NCI-H1417 treated with DMSO at 0.1 percent for 48 hours (cell line): ENCODE measurements around the gene IMPG2.
A peak's percentile ranks its signal among the peaks of the same experiment; 100 is the strongest.

Experiments
- DNase-seq: peaks from one replicate; lab custom pipeline; 2025; lab: John Stamatoyannopoulos, UW

IMPG2 gene

DNA sequence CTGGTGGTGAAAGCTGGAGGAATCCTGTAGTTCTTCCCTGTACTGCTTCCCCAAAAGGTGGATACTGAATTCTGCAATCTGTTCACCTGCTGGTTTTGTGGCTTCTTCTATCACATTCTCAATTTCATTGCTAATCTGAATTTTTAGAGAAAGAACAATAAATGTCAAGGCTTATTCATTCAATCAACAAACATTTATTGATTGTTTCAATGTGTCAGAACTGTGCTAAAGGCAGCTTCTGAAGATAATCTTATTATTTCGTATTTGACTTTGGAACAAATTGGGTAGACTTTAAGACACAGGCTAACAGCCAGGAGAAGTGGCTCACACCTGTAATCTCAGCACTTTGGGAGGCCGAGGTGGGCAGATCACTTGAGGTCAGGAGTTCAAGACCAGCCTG is 46.8 kb downstream of the IMPG2 start:
- DNase-seq: no peak

DNA sequence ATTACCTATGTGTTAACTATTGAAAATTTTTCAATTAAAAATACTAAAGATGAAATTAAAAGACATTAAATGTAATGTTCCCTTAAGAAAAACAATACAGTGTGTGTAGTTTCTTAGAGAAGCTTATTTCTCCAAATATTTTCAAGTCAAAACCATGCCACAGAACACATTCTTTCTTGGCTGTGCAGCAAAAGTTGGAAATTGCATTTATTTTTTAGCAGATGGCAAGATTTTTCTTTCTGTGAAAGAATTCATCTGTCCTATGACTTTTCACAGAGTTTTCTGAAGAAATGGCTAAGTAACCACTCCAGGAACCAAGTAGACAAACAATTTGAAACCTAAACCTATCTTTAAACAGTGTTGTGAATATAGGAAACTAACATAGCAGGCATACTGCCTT is 47.2 kb downstream of the IMPG2 start:
- no peak for DNase-seq

- no peak for DNase-seq
Observed at GRCh38 chr3:101271728-101272127, 48.6 kb downstream of the IMPG2 start.

DNA sequence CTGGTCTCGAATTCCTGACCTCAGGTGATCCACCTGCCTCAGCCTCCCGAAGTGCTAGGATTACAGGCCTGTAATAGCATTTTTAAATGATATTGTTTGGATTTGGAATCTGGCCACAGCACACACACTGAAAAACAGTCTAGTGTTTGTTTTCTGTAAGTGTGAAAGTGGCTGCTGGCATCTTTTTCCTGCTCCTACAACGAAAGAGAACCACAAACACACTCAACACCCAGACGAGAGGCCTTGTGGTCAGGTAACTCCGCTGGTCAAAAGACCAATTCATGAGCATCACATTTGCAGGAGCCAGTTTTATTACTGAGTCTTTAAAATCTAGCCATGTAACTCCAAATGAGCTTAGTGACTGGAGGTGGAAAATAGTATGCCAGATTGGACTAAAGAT is 50.2 kb downstream of the IMPG2 start:
- no peak for DNase-seq

DNA sequence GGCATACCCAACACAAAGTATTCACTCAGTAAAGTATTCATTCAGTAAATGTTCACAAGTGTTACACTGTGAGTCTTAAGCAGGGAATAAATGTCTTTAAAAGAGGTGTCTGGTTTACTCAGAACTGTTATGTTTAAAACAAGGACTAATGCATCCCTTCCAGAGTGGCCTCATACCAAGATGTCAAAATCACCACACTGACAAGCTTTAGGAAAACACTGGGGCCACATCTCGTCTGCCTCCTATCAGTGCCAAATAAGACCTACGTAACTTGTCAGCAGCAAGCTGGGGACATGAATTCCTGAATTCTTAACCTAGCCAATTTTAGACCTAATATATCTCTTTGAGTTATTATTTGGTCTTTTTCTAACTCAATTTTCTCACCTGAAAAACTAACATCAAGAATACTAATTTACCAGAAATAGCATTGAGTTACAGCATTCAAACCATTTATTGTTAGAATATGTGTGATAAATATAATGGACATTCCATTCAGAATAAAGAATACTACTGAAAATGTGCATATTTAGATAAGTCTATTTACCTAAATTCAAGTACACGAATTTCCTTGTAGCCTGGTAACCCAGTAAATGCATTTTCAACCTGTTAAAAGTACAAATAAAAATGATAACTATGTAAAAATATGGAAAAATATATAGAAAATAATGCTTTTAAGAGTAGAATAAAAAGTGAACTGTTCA is 51.3 kb downstream of the IMPG2 start:
- DNase-seq: no peak

- DNase-seq: no peak
Observed at GRCh38 chr3:101268141-101268540, 52.2 kb downstream of the IMPG2 start.

DNA sequence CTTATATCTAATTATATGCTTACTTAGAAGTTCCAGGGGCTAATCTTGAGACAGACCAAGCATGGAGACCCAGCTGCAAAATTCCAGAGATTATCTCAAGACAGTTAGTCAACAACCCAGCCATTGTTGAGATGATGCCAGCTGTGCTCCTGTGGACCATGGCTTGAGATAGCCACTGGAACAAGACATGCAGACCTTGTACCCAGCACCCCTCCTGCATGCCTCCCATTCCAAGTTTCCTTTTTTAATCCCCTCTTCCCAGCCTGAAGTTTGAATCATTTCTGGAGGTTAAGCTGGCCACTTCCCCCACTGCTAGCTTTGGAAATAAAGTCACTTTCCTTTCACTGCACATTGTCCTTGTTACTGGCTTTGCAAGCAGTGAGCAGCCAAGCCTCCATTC is 53.8 kb downstream of the IMPG2 start:
- no peak for DNase-seq

- no peak for DNase-seq
Observed at GRCh38 chr3:101266071-101266470, 54.3 kb downstream of the IMPG2 start.

- no peak for DNase-seq
Observed at GRCh38 chr3:101262393-101263240, 57.8 kb downstream of the IMPG2 start.

DNA sequence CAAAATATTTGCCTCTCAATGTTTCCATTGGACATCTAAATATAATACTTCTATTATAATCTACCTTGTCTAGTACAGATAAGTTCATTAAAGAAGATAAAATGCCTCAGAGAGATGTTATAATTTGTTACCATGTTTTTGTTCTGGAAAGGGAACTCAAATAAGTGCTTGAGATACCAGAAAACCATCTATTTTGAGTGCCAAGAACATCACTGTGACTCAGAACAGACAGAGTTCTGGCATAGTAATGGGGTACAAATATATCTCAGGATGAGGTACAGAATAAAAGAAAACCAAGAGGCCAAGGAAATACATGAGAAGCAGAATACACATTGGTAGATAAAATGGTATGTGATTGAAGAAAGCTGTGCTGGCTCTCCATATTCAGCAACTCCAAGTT is 58.9 kb downstream of the IMPG2 start:
- DNase-seq: no peak

DNA sequence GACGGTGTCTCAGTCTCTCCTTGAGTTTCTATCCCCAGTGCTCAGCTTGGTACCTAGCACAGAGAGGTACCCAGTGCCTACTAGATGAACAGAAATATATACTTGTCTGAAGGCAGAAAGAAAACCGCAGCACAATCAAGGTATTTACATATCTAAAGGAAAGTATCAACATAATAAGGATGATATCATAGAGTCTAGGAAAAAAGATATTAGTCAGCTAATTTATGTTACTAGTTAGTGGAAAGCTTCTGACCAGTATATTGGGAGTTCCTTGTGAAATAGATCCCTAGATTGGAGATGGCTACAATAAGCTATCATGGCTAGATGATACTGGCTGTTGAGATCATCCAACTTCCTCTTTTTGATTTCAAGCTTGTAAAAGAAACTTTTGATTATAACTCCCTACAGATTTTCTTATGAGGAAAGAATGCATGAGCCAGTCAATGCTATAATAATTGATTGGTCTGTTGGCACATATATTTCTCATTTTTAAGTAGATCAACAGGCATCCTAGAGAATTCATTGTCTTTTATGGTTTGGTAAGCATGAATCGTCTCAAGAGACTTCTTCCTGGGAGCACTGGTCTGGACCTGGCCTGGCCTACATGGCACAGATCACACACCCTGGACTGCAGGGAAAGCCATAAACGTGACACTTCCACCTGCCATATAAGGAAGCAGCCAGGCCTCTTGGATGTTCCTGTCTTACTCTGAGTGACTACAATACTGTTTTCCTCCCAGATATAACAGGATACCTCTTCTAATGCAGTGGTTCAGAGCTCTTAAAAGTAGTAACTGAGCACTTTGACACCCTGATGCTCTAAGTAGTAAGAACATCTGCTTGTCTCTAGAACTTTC is 60.7 kb downstream of the IMPG2 start:
- DNase-seq: no peak

DNA sequence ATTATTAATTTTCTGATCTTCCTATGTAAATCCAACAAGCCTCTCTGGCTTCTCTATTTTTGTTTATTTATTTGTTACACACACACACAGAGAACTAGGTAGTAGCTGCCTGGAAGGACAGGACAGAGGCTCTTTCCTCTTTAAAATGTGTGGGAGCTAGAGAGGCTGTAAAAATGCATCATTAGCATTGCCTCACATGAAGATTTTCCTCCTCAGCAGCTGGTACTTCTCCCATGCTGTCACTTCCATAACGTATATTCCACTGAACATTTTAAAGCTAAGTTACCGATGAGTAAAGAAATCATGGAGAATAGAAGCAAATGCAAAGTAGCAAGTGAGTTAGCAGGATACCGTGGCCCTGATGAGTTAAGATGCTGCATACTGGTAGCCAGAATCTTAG is 63.9 kb downstream of the IMPG2 start:
- no peak for DNase-seq

DNA sequence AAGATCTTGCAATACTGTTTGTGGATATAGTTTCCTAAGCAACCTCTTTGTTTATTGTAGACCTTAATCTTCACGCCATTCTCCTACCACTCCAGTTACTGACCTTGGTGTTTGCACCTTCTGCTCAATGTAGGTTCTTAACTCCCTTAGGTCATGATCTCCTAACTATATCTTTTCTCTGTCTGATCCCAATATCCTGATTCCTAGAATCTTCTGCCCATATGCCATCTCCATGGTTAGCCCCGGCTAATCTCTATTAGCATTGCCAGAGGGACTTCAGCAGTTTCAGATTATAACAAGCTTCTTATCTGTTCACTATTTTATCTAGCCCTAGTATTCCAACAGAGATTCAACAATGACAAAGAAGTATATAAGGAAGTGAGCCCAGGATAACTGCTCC is 64.9 kb downstream of the IMPG2 start:
- DNase-seq: no peak

- peak; percentile 79 for DNase-seq
Observed at GRCh38 chr3:101253396-101253795, 67.0 kb downstream of the IMPG2 start.

DNA sequence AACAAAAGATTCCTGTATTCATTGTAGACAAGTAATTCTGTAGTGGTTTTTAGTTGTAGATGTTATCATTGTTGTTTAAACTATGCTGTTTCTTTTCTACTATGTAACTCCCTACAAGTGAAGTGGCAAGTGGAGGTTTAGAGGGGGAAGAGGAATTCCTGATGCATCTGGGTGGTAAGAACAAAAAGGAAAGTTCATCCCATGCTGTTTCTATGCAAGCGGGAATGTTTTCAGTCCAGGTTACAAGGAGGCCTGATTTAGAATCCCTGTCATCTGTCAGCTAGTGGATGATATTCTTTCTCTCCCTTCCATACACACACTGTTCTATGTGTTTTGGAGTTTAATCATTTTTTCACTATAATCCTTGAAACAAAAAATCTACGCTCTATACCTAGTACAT is 67.4 kb downstream of the IMPG2 start:
- DNase-seq: peak; percentile 55

GRCh38 chr3:101252307-101252706 is 68.1 kb downstream of the IMPG2 start:
- DNase-seq: no peak

DNA sequence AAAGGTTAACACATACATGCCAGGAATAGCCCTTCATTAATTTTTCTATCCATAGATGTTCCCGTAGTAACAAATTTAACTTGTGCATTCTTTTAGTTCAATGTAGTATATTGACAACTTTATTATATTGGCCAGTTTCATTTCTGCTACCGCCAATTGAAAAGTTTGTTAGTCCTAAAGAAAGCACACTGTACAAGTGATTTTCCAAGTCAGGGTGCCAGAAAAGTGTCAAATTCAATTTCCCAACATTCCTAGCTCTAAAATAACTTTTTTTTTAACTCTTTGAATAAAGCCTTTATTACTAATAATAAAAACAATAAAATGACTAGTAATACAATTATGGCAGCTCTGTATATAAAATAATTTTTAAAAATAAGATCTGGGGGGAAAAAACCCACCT is 68.9 kb downstream of the IMPG2 start:
- no peak for DNase-seq

DNA sequence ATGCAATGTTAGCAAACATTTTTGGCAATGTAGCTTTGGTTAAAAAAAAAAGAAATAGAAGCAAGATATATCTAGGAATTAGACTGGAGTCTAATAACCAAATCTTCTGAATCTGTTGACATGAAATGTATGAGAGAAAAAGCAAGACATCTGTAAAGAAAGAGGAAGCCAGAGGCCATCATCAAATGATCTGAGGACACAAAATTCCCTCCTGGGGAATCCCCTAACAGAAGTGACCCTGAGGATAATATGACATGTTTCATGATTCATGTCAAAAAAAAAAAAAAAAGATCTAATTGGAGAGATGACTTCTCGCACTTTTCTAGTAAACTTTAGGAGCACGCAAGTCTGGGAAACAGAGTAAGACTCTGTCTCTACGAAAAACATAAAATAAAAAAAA is 70.9 kb downstream of the IMPG2 start:
- DNase-seq: no peak

- DNase-seq: no peak
Observed at GRCh38 chr3:101248736-101249135, 71.6 kb downstream of the IMPG2 start.

DNA sequence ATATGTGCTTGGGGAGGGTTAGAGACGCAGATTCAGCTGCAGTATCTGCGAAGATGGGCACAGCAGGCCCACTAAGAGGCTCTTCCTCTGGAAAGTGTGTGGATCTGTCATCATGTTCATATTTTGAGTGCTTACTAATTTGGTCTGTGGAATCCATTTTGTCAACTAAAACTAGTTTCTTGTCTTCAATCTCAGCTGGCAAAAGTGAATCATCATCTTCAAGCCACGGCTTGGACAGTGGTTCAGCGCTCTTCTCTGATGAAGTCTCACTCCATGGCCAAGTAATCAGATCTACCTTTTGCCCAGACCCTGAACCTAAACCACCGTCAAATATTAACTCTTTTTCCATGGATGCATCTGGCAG is 76.2 kb downstream of the IMPG2 start:
- DNase-seq: no peak

GRCh38 chr3:101243285-101244211 is 76.8 kb downstream of the IMPG2 start:
- DNase-seq: no peak
